Activated CD4-positive, alpha-beta T cell treated with anti-CD3 and anti-CD28 coated beads, Interleukin-2, Interleukin-4, amounts not matched to agents 100 ng/mL and 50 ng/mL, durations not matched to agents 16 hours and 8 hours (primary cell): ENCODE measurements around the gene CIAPIN1.
"Not testable (repeated sequence)": the region's sequence is repeated elsewhere in the genome, so short reads cannot be mapped to it uniquely, and the experiment has no call there.

Source experiments
- DNase-seq: peaks from one replicate; pipeline ENCODE4 v3.0.0-alpha.2; 2020; ENCODE audit warnings: low spot score

CIAPIN1 gene

GRCh38 chr16:57406881-57407280 is 40.3 kb downstream of the CIAPIN1 start:
- no peak for DNase-seq

DNA sequence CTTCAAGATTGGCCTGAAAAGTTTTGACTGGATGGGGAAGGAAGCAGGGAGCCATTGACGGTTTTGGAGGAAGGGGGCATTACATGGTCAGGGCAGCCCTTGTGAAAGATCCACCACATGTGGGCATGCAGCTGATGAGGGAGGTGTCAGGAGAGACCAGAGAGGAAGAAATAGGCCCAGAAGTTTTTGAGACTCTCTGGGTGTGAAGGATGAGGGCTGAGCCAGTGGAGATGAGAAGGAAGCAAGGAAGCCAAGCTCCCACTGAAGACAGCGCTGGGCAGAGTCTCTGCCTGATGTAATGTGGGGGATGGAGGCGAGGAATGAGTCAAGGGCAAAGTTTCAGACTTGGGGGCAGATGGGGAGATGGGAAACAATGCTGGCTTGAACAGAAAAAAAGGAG is 42.1 kb downstream of the CIAPIN1 start:
- DNase-seq, result no peak

DNA sequence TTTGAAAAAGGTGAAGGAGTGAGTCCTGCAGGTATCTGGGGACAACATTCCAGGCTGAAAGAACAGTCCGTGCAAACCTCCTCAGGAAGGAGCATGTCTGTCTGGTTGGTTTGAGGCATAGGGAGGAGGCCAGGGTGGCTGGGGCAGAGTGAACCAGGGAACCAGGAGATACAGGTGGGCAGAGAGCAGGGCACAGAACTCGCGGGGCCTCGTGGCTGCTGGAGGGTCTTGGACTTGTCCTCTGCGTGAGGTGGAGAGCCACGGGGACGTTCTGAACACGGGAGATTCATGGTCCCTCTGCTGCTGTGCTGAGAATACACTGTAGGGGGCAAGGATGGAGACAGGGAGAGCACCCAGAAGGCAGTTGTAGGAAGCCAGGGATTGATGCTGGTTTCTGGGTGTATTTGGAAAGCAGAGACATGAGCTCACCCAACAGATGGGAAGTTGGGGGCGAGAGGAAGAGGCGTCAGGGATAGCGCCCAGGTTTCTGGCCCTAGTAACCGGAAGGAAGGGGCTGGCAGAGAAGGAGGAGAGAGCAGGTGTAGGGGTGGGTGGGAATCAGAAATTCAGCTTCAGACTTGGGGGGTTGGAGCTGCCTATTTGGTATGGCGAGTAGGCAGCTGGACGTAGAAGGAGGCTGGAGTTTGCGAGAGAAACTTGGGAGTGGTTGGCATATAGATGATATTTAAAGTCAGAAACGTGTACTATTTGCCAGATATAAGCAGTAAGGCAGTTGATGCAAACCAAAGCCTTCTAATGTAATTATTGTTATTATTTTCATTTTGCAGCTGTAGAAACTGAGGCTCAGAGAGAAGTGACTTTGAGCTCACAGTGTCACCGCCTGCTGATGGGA is 43.0 kb downstream of the CIAPIN1 start, which contains the start of gene CCL17:
Gene CCL17 (plus strand): TSS at position 803 of the 853 bp plus-strand sequence. CDS start 9,166 bp downstream, outside the sequence.
- no peak for DNase-seq

GRCh38 chr16:57401943-57402640 is 45.1 kb downstream of the CIAPIN1 start:
- no peak for DNase-seq

GRCh38 chr16:57397493-57397892 is 49.7 kb downstream of the CIAPIN1 start:
- DNase-seq, result not testable (repeated sequence)

DNA sequence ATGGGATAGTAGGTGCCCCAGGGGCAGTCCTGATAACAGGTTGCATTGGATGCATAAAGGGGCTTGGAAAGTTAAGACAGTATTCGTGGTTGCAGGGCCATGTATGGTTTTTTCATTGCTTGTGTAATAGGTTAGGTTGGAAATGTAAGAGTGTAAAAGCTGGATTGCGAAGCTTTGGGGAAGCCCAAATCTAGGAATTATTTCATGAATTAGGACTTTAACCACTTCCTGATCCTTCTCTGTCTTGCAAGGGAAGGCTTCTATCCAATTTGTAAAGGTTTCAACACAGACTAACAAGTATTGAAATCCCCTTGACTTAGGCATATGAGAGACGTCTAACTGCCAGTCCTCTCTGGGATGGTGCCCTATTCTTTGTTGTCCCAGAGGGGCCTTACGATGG is 50.4 kb downstream of the CIAPIN1 start:
- no peak for DNase-seq

DNA sequence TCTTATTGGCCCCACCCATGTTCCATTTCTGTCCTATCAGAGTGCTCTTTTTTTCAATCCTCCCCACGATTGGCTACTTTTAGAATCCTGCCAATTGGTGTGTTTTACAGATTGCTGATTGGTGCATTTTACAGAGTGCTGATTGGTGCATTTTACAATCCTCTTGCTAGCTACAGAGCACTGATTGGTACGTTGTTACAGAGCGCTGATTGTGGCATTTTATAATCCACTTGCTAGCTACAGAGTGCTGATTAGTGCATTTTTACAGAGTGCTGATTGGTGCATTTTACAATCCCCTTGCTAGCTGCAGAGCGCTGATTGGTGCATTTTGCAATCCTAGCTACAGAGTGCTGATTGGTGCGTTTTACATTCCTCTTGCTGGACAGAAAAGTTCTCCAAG is 52.2 kb downstream of the CIAPIN1 start:
- no peak for DNase-seq

GRCh38 chr16:57394444-57394843 is 52.7 kb downstream of the CIAPIN1 start:
- DNase-seq, result no peak

GRCh38 chr16:57392694-57393093 is 54.5 kb downstream of the CIAPIN1 start:
- no peak for DNase-seq

GRCh38 chr16:57391708-57392107 is 55.5 kb downstream of the CIAPIN1 start:
- no peak for DNase-seq

DNA sequence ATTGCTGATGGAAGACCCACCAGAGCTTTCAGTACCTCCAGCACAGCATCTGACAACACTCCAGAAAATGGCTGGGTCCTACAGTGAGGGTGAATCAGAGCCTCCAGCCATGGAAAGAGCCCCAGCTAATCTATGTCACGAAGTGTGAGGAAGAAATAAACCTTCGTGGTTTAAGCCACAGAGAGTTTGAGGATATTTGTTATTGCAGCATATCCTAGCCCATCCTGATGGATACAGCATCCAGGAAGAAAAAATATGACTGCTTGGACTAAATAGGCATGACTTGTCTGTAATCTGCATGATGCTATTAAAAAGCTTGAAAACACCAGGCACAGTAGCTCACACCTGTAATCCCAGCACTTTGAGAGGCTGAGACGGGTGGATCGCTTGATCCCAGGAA is 55.9 kb downstream of the CIAPIN1 start:
- DNase-seq, result no peak

DNA sequence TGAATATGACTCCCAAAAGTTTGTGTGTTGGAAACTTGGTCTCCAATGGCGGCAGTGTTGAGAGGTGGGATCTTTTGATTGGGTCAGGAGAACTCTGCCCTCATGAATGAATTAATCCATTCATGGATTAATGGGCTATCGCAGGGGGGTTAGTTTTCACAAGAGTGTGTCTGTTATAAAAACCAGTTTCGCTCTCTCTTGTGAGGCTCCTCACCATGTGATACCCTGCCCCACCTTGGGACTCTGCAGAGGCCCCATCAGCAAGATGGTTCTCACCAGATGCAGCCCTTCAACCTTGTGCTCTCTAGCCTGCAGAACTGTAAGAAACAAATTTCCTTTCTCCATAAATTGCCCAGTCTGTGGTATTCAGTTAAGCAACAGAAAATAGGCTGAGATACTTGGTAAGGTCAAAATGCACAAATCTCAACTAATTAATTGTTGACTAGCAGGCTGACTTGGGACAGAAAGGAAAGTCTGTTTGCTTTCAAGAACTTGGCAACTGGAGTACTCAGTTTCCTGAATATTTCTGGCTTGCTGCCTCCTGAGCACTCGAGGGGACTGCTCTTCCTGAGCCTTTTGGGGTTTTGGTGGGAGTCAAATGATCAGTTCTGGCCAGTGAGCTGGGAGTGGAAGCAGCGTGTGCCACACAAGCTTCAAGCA is 56.4 kb downstream of the CIAPIN1 start:
- no peak for DNase-seq

DNA sequence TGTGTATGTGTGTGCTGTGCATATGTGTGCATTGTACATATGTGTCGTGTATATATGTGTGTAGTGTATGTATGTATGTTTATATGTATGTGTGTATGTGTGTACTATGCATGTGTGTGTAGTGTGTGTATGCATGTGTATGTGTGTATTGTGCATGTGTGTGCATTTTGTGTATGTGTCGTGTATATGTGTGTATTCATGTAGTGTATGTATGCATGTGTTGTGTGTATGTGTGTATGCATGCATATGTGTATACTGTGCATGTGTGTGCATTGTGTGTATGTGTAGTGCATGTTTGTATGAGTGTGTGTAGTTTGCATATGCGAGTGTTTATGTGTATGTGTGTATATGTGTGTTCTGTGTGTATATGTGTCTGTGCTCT is 58.1 kb downstream of the CIAPIN1 start:
- DNase-seq, result no peak

DNA sequence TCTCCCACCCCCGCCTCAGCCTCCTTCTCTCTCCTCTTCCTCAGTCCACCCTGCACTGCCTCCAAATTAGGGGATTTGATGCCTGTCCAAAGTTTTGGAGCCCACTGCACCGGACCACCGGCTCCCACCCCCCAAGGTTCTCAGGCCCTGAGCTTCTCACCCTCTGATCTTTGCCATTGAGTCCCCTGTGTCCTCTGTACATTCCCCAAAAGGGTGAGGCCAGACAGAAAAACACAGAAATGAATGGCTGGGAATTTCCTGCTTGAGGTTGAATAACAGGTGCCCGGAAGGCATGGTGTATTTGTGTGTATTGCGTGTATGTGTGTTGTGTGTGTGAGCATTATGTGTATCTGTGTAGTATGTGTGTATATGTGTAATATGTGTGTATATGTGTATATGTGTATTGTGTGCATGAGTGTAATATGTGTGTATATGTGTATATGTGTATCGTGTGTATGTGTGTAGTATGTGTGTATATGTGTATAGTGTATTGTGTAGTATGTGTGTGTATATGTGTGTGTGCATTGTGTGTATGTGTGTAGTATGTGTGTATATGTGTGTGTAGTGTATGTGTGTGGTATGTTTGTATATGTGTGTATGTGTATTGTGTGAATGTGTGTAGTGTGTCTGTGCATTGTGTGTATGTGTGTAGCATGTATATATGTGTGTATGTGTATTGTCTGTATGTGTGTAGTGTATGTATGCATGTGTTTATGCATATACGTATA is 58.7 kb downstream of the CIAPIN1 start:
- DNase-seq, result no peak

GRCh38 chr16:57387598-57388354 is 59.4 kb downstream of the CIAPIN1 start:
- no peak for DNase-seq

DNA sequence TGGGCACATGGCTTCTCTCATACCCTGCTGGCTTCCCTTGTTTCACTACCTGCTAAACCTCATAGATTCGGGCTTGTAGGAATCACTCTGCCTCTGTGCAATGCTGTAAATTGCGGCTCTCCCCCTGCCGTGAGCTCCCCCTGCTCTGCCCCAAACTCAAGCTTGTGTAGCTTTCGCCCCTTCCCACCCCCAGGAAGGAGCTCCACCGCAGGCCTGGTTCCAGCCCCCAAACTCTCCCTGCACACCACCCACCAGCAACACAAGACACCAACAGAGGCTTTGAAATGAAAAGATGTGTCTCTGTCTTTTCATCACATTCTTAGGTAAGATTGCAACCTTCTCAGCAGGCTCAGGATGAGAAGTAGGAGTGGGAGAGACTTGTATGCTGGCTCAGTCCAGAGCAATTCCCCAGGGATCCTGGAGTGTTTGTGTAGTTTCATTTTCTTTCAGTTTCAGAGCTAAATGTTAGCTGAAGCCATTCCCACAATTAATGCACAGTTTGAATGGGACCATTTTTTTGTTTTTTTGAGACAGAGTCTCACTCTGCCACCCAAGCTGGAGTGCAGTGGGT is 60.7 kb downstream of the CIAPIN1 start:
- DNase-seq, result no peak

- no peak for DNase-seq
These were observed 62.1 kb downstream of the CIAPIN1 start for GRCh38 chr16:57385083-57385482.

DNA sequence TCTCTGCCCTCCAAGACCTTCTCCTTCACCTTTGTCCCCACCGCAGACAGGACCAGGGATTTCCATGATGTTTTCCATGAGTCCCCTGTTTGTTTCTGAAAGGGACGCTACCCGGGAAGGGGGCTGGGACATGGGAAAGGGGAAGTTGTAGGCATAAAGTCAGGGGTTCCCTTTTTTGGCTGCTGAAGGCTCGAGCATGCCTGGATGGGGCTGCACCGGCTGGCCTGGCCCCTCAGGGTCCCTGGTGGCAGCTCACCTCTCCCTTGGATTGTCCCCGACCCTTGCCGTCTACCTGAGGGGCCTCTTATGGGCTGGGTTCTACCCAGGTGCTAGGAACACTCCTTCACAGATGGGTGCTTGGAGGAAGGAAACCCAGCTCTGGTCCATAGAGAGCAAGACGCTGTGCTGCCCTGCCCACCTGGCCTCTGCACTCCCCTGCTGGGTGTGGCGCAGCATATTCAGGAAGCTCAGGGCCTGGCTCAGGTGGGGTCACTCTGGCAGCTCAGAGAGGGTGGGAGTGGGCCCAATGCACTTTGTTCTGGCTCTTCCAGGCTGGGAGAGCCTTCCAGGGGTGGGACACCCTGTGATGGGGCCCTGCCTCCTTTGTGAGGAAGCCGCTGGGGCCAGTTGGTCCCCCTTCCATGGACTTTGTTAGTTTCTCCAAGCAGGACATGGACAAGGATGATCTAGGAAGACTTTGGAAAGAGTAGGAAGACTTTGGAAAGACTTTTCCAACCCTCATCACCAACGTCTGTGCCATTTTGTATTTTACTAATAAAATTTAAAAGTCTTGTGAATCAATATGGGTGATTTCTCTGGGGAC is 62.7 kb downstream of the CIAPIN1 start:
- DNase-seq, result no peak

GRCh38 chr16:57383276-57384247 is 63.6 kb downstream of the CIAPIN1 start:
- DNase-seq, result no peak
